ENCODE measurements around the gene ABCB9. TPM values are rescaled to one million over a fixed set of nuclear protein-coding genes. Genes with fewer than 3 reads are reported as not detected.

ABCB9 gene
- total and polyA plus RNA-seq, 2 donors = 1.8 to 2.1 TPM

DNA sequence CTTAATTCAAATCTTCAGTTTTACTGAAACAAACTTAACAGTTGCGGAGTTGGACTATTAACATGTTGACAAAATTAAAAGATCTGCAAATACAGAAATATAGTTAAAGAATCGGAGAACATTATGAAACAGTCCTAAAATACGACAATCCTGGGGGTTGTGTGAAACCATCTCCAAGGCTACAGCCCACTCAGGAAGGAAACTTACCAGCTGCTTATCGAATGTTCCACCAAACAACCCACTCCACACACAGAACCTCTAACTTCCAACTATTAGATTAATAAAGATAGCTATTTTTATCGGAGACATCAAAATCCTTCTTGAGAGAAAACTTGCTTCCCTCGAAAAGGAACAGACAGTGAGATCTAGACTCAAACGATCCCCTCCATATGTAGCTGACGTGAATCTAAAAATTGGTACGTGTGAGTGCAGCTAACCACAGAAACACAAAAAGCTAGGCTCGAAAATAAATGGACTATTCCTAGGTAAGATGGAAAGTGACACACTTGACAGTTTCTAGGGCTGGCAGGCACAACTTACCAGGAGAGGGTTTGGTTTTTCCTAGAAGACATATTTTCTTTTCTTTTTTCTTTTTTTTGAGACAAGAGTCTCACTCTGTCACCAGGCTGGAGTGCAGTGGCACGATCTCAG is 83.2 kb downstream of the ABCB9 start:
- Histone ChIP-seq H3K4me1 (ENCODE audit: control insufficient read depth in 2 of 2, insufficient read depth in 2 of 2, low read length in 2 of 2) (peaks cover 52 to 72% of the 10 kb centered on the region in 2 donors), H3K36me3 (ENCODE audit: control insufficient read depth in 2 of 2, insufficient read depth in 2 of 2, low read length in 1 of 2) (peaks cover 4 to 6% of the 10 kb centered on the region in 2 donors), H3K27ac (ENCODE audit: low read depth in 1 of 2, low read length in 1 of 2) (peak overlapping the region in 1 of 2 donors; percentile 20), H3K4me3 (ENCODE audit: low read length in 2 of 2) (no peak overlapping the region), H3K27me3 (ENCODE audit: control insufficient read depth in 2 of 2, insufficient read depth in 1 of 2, low read length in 1 of 2) (no peaks in the 10 kb centered on the region), H3K9me3 (ENCODE audit: control insufficient read depth in 2 of 2, insufficient read depth in 1 of 2, low read length in 1 of 2) (no peaks in the 10 kb centered on the region)
- 18% methylated on average over 11 of the region's 11 CpGs for WGBS
- no peak for DNase-seq (ENCODE audit: low read depth in 6 of 9, low spot score in 9 of 9)

GRCh38 chr12:122880668-122881067 is 85.6 kb downstream of the ABCB9 start:
- Histone ChIP-seq H3K9me3 (ENCODE audit: control insufficient read depth in 2 of 2, insufficient read depth in 1 of 2, low read length in 1 of 2) (no peaks in the 10 kb centered on the region), H3K27ac (ENCODE audit: low read depth in 1 of 2, low read length in 1 of 2) (peak overlapping the region; percentile 8 to 78), H3K4me1 (ENCODE audit: control insufficient read depth in 2 of 2, insufficient read depth in 2 of 2, low read length in 2 of 2) (peaks cover 35 to 64% of the 10 kb centered on the region in 2 donors), H3K36me3 (ENCODE audit: control insufficient read depth in 2 of 2, insufficient read depth in 2 of 2, low read length in 1 of 2) (peaks cover 4 to 6% of the 10 kb centered on the region in 2 donors), H3K27me3 (ENCODE audit: control insufficient read depth in 2 of 2, insufficient read depth in 1 of 2, low read length in 1 of 2) (no peaks in the 10 kb centered on the region), H3K4me3 (ENCODE audit: low read length in 2 of 2) (no peak overlapping the region)
- 57% methylated on average over 8 of the region's 8 CpGs for WGBS
- DNase-seq (ENCODE audit: low read depth in 6 of 9, low spot score in 9 of 9) = peak in 1 of 9 donors; percentile 63

- WGBS = 91% methylated on average over 10 of the region's 10 CpGs
- Histone ChIP-seq H3K4me1 (ENCODE audit: control insufficient read depth in 2 of 2, insufficient read depth in 2 of 2, low read length in 2 of 2) (peaks cover 37 to 68% of the 10 kb centered on the region in 2 donors), H3K27ac (ENCODE audit: low read depth in 1 of 2, low read length in 1 of 2) (peak overlapping the region in 1 of 2 donors; percentile 78), H3K4me3 (ENCODE audit: low read length in 2 of 2) (no peak overlapping the region), H3K9me3 (ENCODE audit: control insufficient read depth in 2 of 2, insufficient read depth in 1 of 2, low read length in 1 of 2) (no peaks in the 10 kb centered on the region), H3K27me3 (ENCODE audit: control insufficient read depth in 2 of 2, insufficient read depth in 1 of 2, low read length in 1 of 2) (no peaks in the 10 kb centered on the region), H3K36me3 (ENCODE audit: control insufficient read depth in 2 of 2, insufficient read depth in 2 of 2, low read length in 1 of 2) (peaks cover 4 to 6% of the 10 kb centered on the region in 2 donors)
- DNase-seq (ENCODE audit: low read depth in 6 of 9, low spot score in 9 of 9) = no peak
Observed at GRCh38 chr12:122880155-122880667, 86.1 kb downstream of the ABCB9 start.

Other genes starting within 250 kb of the ABCB9 start
- 0.47 TPM for gene HCAR3, start 249.7 kb downstream of the ABCB9 start, total RNA-seq
- gene HCAR3, start 249.7 kb downstream of the ABCB9 start, polyA plus RNA-seq = 1.8 TPM
- gene HCAR1, start 235.6 kb downstream of the ABCB9 start, total RNA-seq = 0.33 TPM
- 0.50 TPM for gene HCAR1, start 235.6 kb downstream of the ABCB9 start, polyA plus RNA-seq
- gene DENR, start 213.6 kb downstream of the ABCB9 start, total RNA-seq = 42.1 TPM
- 56.8 TPM for gene DENR, start 213.6 kb downstream of the ABCB9 start, polyA plus RNA-seq
- gene CCDC62, start 191.9 kb downstream of the ABCB9 start, total RNA-seq = 1.2 TPM
- gene CCDC62, start 191.9 kb downstream of the ABCB9 start, polyA plus RNA-seq = 0.59 TPM
- 23.8 TPM for gene HIP1R, start 131.0 kb downstream of the ABCB9 start, total RNA-seq
- 49.0 TPM for gene HIP1R, start 131.0 kb downstream of the ABCB9 start, polyA plus RNA-seq
- gene VPS37B, start 70.3 kb downstream of the ABCB9 start, total RNA-seq = 8.9 TPM
- gene VPS37B, start 70.3 kb downstream of the ABCB9 start, polyA plus RNA-seq = 28.2 TPM
- 12.1 TPM for gene OGFOD2, start 8.8 kb upstream of the ABCB9 start, total RNA-seq
- gene OGFOD2, start 8.8 kb upstream of the ABCB9 start, polyA plus RNA-seq = 20.6 TPM
- gene ARL6IP4, start 14.2 kb upstream of the ABCB9 start, total RNA-seq = 297 TPM
- 302 TPM for gene ARL6IP4, start 14.2 kb upstream of the ABCB9 start, polyA plus RNA-seq
- 55.9 TPM for gene PITPNM2, start 184.6 kb upstream of the ABCB9 start, total RNA-seq
- 56.8 TPM for gene PITPNM2, start 184.6 kb upstream of the ABCB9 start, polyA plus RNA-seq

Data from thymus (tissue), 11 donors.